DMS 273 (cell line): ENCODE results near the gene CDH12.
"Not testable (repeated sequence)": the region's sequence is repeated elsewhere in the genome, so short reads cannot be mapped to it uniquely, and the experiment has no call there.

Source experiments
- DNase-seq: peaks from one replicate; lab custom pipeline; 2025; ENCODE audit not compliant: unreplicated experiment; lab: John Stamatoyannopoulos, UW

CDH12 gene

GRCh38 chr5:22471154-22471553 is 382.0 kb downstream of the CDH12 start:
- no peak for DNase-seq

DNA sequence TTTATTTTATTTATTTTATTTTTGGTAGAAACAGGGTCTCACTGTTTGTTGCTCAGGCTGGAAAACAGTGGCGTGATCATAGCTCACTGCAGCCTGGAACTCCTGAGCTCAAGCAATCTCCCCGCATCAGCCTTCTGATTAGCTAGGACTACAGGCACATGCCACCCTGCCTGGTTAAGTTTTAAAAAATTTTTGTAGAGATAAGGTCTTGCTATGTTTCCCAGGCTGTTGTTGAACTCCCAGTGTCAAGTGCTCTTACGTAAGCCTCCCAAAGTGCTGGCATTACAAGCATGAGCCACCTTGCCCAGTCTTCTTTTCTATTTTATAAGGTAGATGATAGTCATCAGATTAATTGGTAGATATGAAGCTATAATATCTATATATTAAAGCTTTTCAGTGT is 382.7 kb downstream of the CDH12 start:
- DNase-seq, result no peak

DNA sequence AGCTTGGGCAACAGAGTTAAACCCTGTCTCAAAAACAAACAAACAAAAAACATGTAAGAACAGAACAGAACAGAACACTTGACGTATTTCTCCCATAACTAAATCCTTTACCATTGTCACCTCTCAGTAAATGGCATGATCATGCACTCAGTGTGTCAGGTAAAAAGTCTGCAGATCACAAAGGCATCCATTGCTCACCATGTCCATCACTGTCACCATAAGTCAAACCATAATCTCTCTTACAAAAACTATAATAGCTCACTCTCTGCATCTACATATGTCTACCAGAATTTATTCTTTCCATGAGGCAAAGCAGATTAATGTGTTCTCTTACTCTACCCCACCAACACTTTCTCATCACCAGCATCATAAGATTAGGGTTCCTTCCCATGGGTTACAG is 387.5 kb downstream of the CDH12 start:
- DNase-seq, result no peak

- DNase-seq, result no peak
These were observed 388.0 kb downstream of the CDH12 start for GRCh38 chr5:22465177-22465576.

DNA sequence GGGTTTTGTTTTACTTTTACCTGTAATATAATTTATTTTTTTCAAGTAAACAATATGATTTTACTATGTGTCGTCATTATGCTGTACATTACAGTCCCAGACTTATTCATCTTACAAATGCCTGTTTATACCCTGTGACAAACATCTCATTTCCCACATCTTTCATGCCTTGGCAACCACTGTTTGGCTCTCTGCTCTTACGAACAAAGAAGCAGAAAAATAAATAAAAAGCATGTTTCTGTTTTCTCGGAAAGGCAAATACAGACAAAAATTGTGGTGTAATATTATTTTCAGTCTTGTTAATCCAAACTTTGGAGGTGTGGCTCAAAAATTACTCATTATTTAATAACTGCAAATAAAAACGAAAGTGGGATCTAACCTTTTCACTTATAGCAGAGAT is 393.0 kb downstream of the CDH12 start:
- DNase-seq, result no peak

- DNase-seq, result no peak
These were observed 420.2 kb downstream of the CDH12 start for GRCh38 chr5:22432905-22433304.

DNA sequence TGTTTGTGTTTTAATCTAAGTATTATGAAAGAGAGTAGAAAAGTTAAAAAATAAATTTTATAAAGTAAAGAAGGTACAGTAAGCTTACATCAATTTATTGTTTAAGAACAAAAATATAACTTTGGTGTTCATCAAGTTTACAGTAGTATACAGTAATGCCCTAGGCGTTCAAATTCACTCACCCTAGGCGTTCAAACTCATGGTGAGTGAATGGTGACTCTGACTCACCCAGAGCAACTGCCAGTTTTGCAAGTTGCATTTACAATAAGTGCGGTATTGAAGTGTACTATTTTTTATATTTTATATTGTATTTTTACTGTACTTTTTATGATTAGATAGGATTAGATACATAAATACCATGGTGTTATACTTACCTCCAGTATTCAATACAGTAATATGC is 421.3 kb downstream of the CDH12 start:
- DNase-seq, result no peak

GRCh38 chr5:22431406-22431805 is 421.7 kb downstream of the CDH12 start:
- DNase-seq, result no peak

DNA sequence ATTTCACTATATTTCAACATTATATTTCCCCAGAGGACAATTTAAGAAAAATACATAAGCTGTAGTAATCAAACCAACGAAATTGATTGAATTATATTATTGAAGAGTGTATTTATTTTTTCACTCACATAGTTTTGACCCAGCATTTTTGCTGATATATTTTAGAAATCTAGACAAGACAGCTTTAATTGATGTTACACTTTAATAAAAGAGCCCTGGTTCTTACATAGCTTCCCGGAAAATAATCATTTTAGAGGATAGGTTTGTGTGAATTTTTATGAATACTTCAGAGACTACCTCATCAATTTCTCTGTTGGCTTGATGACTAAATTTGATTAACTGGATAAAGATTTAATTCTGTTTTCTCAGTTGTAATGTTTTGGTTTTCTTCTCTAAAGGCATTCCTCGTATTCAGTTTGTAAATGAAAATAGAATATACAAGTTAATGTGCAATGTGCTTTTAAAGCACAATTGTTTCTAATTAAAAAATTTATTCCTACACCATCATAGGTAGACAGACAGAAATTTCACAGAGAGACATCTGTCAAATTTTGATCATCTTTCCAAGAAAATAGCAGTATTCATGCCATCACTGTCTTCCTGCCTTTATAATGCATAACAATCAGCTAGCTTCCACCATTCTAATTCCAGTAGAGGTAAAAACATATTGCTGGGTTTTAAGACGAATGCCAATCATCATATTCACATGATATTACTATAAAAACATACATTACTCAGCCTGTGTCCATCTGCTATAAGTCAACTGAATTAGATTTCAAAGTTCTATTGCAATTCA is 441.4 kb downstream of the CDH12 start:
- no peak for DNase-seq

- DNase-seq, result peak; percentile 11
These were observed 461.2 kb downstream of the CDH12 start for GRCh38 chr5:22391956-22392355.

DNA sequence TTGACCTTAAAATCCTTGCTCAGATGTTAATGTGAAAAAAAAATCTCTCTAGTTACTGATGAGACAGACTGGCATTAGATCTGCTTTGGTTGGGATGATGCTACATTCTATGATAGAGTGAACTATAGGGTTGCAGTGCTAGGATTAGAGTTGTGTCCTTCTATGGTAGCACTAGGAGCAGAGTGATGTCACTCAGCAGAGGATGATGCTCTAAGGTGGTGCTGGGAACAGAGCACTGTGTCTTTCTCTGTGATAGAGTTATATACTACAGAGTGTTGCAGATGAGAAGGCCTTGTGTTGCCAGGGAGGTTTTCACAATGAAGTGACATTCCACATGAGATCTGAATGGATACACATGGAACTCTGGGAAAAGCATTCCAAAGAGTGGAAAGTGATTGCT is 462.3 kb downstream of the CDH12 start:
- DNase-seq, result no peak

DNA sequence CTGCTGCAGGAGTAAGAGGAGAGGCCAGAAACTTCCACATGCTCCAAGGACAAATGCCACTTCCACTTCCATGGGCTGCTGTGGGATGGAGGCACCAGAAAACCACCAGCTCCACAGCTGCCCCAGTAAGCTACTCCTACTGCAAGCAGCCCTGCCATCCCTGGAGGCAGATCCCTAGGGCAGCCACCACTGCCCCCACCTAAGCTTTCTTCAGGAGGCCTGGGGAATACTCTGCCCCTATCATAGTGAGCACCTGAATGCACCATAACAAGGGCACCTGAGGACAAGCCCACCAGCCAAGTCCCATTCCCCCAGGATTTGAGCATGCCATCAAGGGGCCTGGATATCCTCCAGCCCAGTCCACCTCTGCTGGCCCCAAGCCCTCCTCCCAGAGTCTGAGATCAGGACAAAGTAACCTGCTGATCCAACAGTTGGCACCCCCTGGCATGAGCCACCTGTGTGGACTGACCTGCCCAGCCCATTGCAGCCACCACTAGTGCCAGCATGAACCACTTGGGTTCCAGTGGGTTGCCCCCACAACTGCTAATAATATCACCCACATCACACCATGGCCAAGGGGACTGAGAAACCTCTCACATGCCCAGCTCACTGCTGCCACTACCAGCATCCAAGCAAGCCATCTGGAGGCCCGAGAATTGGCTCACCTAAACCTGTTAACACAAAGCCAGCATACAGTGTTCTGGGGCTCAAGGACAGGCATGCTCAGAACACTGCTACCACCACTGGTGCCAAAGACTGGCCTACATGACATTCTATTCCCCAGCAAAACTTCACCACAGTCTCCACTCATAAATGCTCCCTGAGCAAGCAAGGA is 480.1 kb downstream of the CDH12 start:
- peak; percentile 4 for DNase-seq

DNA sequence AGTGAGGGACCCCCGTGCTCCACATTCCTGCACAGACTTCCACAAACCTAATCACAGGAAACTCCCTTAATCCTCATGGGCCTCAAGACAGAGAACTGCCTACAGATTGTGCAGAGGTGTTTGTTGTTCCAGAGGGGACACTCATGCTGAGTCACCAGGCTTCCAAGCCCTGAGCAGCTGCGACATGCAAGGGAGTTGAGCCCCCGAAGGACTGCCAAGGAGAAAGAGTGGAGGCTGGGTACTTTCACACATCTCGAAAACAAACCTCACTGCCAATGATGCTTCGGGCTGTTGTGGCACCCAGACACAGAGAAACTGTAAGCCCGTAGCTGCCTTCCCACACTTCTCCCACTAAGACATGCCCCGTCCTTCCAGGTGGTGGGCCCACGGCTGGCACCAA is 480.8 kb downstream of the CDH12 start:
- DNase-seq, result peak; percentile 7

GRCh38 chr5:22354956-22355355 is 498.2 kb downstream of the CDH12 start:
- no peak for DNase-seq

DNA sequence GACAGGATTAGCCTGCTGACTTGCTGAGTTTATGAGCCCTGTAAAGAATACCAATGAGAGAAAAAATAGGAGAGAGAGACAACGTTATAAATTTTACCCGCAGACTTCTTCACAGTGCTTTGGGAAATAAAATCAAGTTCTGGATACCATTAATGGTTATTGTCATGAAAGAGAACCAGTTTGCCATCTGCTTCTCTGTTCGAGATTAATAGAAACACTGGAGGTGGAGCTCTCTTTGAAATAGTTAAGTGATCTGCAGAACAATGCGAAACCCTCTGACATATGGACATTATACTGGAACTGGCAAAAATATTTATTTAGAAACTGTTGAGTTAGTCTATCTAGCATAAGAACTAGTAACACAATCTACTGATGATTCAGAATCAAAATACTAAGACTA is 500.7 kb downstream of the CDH12 start:
- DNase-seq, result peak; percentile 58

GRCh38 chr5:22351178-22351577 is 502.0 kb downstream of the CDH12 start:
- no peak for DNase-seq

DNA sequence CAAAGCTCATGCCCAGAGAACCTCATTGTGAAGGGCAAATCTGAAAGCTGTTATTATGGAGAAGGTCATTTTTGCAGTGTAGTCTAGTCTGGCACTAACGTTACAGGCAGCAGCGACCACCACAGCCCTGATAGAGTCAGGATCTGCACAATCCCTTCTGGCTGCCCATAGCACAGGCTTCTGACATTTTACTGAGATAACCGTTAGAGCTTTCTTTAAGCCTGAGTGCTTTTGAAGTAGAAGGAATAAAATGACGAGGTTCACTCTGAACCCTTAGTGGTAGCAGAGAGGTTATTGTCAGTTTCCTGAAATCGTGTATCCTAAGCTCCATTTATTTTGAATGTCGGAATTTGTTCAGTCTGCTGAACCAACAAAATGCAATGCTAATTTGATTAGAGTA is 505.1 kb downstream of the CDH12 start:
- DNase-seq, result no peak

DNA sequence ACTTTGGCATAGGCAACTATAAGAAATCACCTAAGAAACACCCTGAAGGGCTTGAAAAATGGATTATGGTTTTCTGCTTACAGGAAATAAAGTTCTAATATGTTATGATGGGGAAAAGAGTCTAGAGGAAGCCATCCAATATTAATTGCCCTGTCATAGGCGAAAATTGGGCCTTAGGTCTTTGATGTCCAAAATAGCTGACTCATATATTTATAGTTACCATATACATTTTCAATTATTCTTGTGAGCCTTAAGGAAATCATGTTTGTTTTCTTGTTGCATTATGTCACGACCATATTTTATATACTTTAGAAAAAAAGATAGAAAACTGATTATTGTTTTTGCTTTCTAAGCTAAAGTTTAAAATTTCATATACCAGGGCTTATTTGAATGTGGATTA is 509.1 kb downstream of the CDH12 start:
- DNase-seq, result no peak

DNA sequence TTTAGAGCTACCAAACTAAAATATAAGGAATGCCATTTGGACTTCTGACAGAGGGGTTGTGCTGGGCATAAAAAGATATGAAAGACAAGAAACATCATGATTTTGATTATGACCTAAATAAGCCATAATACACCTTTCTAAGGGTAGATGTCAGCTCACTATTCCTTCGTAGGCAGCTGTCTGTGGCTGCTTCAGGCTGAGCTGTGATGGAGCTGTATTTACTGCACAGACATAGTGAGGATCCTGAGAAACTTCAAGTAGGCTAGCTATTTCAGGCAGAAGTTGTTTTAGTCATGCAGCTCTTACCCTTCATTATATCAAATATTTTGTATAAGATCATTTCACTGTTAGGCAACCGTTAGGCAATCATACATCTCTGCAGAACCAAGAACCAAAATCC is 511.7 kb downstream of the CDH12 start:
- no peak for DNase-seq

GRCh38 chr5:22332949-22333348 is 520.2 kb downstream of the CDH12 start:
- DNase-seq, result not testable (repeated sequence)

- DNase-seq, result peak; percentile 45
These were observed 523.5 kb downstream of the CDH12 start for GRCh38 chr5:22329683-22330082.

DNA sequence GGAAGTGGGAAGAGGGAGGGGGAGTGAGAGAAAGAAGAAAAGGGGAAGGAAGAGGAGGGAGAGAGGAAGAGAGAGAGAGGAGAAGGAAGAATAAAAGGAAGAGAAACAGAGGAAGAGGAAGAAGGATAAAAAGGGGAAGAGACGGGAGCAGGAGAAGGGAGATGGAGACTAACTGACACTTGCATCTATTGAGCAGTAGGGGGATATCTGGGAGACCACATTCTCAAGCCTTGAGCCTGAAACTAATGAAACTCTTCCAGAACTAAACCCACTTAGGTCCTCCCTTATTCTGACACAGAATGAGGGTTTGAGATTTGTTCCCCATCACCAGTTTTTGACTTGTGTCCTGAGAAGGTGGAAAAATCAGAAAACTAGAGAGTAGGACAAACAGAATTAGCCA is 533.3 kb downstream of the CDH12 start:
- peak; percentile 36 for DNase-seq
